ENCODE results near the gene RHCE. TPM values are rescaled to one million over a fixed set of nuclear protein-coding genes. Genes with fewer than 3 reads are reported as not detected.
"Not testable (repeated sequence)": the region's sequence is repeated elsewhere in the genome, so short reads cannot be mapped to it uniquely, and the experiment has no call there.

The RHCE gene
- total and polyA plus RNA-seq, 8 donors, result 0.13 to 2.9 TPM; not detected in 6

GRCh38 chr1:25369241-25369640 is 51.4 kb downstream of the RHCE start:
- no peak overlapping the region for H3K27ac ChIP-seq
- intact Hi-C loops (cut with DNase I; ENCODE audit: low total_unique reads), result no loop called here
- H3K9me3 ChIP-seq, result no peaks in the 10 kb centered on the region
- 71 to 94% (median 86%) methylated on average over 4 of the region's 4 CpGs for WGBS, 5 donors
- no peaks in the 10 kb centered on the region for H3K4me1 ChIP-seq
- no peaks in the 10 kb centered on the region for H3K36me3 ChIP-seq
- no peak overlapping the region for H3K4me3 ChIP-seq
- TF ChIP-seq CTCF (IDR thresholded peaks at IDR 0.05) (no peak), POLR2A (IDR thresholded peaks at IDR 0.05) (no peak), POLR2AphosphoS5 (IDR thresholded peaks at IDR 0.05) (no peak), EP300 (IDR thresholded peaks at IDR 0.05) (no peak)
- H3K27me3 ChIP-seq, result no peaks in the 10 kb centered on the region
- no peak for DNase-seq

GRCh38 chr1:25362634-25363559 is 57.7 kb downstream of the RHCE start:
- intact Hi-C loops (cut with DNase I; ENCODE audit: low total_unique reads); H3K27ac ChIP-seq; H3K4me3 ChIP-seq; H3K9me3 ChIP-seq; DNase-seq; H3K27me3 ChIP-seq; H3K4me1 ChIP-seq: not testable (repeated sequence)
- WGBS, 5 donors, result no CpG with 5 or more reads among the region's 17 CpGs
- H3K36me3 ChIP-seq, result peaks cover 20 to 44% (median 43%) of the 10 kb centered on the region in 4 donors

GRCh38 chr1:25361901-25362300 is 58.7 kb downstream of the RHCE start:
- Histone ChIP-seq H3K4me1 (peaks cover 0 to 6% (median 0%) of the 10 kb centered on the region in 4 donors), H3K9me3 (no peaks in the 10 kb centered on the region), H3K27ac (no peak overlapping the region), H3K4me3 (no peak overlapping the region), H3K36me3 (peaks cover 25 to 54% (median 53%) of the 10 kb centered on the region in 4 donors), H3K27me3 (no peaks in the 10 kb centered on the region)
- no peak for DNase-seq
- intact Hi-C loops (cut with DNase I; ENCODE audit: low total_unique reads), result no loop called here
- WGBS, 5 donors, result 76 to 91% (median 80%) methylated on average over 2 of the region's 2 CpGs
- TF ChIP-seq CTCF (IDR thresholded peaks at IDR 0.05) (no peak), POLR2A (IDR thresholded peaks at IDR 0.05) (no peak), EP300 (IDR thresholded peaks at IDR 0.05) (no peak), POLR2AphosphoS5 (IDR thresholded peaks at IDR 0.05) (no peak)

- TF ChIP-seq POLR2A (IDR thresholded peaks at IDR 0.05), result no peak
- peak in 1 of 3 donors; percentile 26 for TF ChIP-seq POLR2AphosphoS5 (IDR thresholded peaks at IDR 0.05)
Observed at GRCh38 chr1:25360596-25361581, 59.7 kb downstream of the RHCE start.

GRCh38 chr1:25356848-25357247 is 63.8 kb downstream of the RHCE start:
- Histone ChIP-seq H3K4me1 (peaks cover 0 to 3% (median 0%) of the 10 kb centered on the region in 4 donors), H3K27me3 (no peaks in the 10 kb centered on the region), H3K36me3 (peaks cover 55 to 100% (median 99%) of the 10 kb centered on the region in 4 donors), H3K27ac (no peak overlapping the region), H3K9me3 (no peaks in the 10 kb centered on the region), H3K4me3 (no peak overlapping the region)
- 85 to 93% (median 88%) methylated on average over 1 of the region's 1 CpG for WGBS, 5 donors
- intact Hi-C loops (cut with DNase I; ENCODE audit: low total_unique reads), result no loop called here
- no peak for DNase-seq
- TF ChIP-seq EP300 (IDR thresholded peaks at IDR 0.05), result no peak
- TF ChIP-seq CTCF (IDR thresholded peaks at IDR 0.05), result no peak
- TF ChIP-seq POLR2AphosphoS5 (IDR thresholded peaks at IDR 0.05), result no peak
- TF ChIP-seq POLR2A (IDR thresholded peaks at IDR 0.05), result no peak

More at GRCh38 chr1:25360596-25361581, 59.7 kb downstream of the RHCE start:
- intact Hi-C loops (cut with DNase I; ENCODE audit: low total_unique reads), result no loop called here
- no peaks in the 10 kb centered on the region for H3K27me3 ChIP-seq
- H3K4me1 ChIP-seq, result peaks cover 0 to 6% (median 0%) of the 10 kb centered on the region in 4 donors
- H3K9me3 ChIP-seq, result no peaks in the 10 kb centered on the region
- no peak overlapping the region for H3K4me3 ChIP-seq
- DNase-seq, result no peak
- 86 to 90% (median 88%) methylated on average over 7 of the region's 7 CpGs for WGBS, 5 donors
- H3K36me3 ChIP-seq, result peaks cover 35 to 63% (median 62%) of the 10 kb centered on the region in 4 donors
- H3K27ac ChIP-seq, result no peak overlapping the region
